Liver (tissue), 9 donors: ENCODE data around the gene PRKN. TPM values are rescaled to one million over a fixed set of nuclear protein-coding genes. Genes with fewer than 3 reads are reported as not detected.

Source experiments
- DNase-seq: peaks from one replicate; pipeline ENCODE4 v3.0.0-alpha.2; 2017; ENCODE audit warnings: low spot score
- H3K27ac ChIP-seq, 2 donors: one replicate each; pipeline ENCODE4 v1.7.0; 2013; ENCODE audit warnings: inconsistent platforms in 2 of 2, low read length in 2 of 2, control low read depth in 1 of 2, low read depth in 1 of 2, mild to moderate bottlenecking in 1 of 2
- H3K27me3 ChIP-seq, 4 donors: one replicate each; pipeline versions ENCODE4 v1.6.1 to v1.7.0; 2013; ENCODE audit warnings: low read length in 3 of 4, inconsistent platforms in 1 of 4, mild to moderate bottlenecking in 1 of 4, moderate library complexity in 1 of 4; ENCODE audit not compliant: control insufficient read depth in 4 of 4, insufficient read depth in 4 of 4
- H3K36me3 ChIP-seq, 4 donors: one replicate each; pipeline versions ENCODE4 v1.6.1 to v1.7.0; 2013; ENCODE audit warnings: low read length in 3 of 4, mild to moderate bottlenecking in 3 of 4, low read depth in 1 of 4, moderate library complexity in 1 of 4; ENCODE audit not compliant: control insufficient read depth in 4 of 4, insufficient read depth in 3 of 4
- H3K4me1 ChIP-seq, 4 donors: one replicate each; pipeline versions ENCODE4 v1.6.1 to v1.7.0; 2013; ENCODE audit warnings: low read length in 3 of 4, mild to moderate bottlenecking in 3 of 4, moderate library complexity in 1 of 4; ENCODE audit not compliant: control insufficient read depth in 4 of 4, insufficient read depth in 4 of 4
- H3K4me3 ChIP-seq, 3 donors: one replicate each; pipeline versions ENCODE4 v1.6.1 to v1.7.0; 2013; ENCODE audit warnings: low read length in 3 of 3, control low read depth in 1 of 3, low read depth in 1 of 3, mild to moderate bottlenecking in 1 of 3
- H3K9ac ChIP-seq, 2 donors: one replicate each; pipeline ENCODE4 v1.7.0; 2013; ENCODE audit warnings: low read length in 2 of 2, mild to moderate bottlenecking in 2 of 2, moderate library complexity in 2 of 2, control low read depth in 1 of 2, low read depth in 1 of 2
- H3K9me3 ChIP-seq, 4 donors: one replicate each; pipeline versions ENCODE4 v1.6.1 to v1.7.0; 2013; ENCODE audit warnings: low read length in 3 of 4; ENCODE audit not compliant: control insufficient read depth in 4 of 4
- EGR1 ChIP-seq, 2 donors: IDR thresholded peaks; 2 replicates each; pipeline ENCODE4 v1.6.1; 2016 to 2018; ENCODE audit warnings: antibody characterized with exemption in 2 of 2, low read depth in 2 of 2
- FOXA1 ChIP-seq: IDR thresholded peaks from 2 replicates; pipeline ENCODE4 v1.6.1; 2016; ENCODE audit warnings: antibody characterized with exemption
- FOXA2 ChIP-seq: IDR thresholded peaks from 2 replicates; pipeline ENCODE4 v1.6.1; 2016; ENCODE audit warnings: antibody characterized with exemption
- GABPA ChIP-seq, 2 donors: IDR thresholded peaks in 1 of 2; conservative IDR thresholded peaks in 1 of 2; 2 replicates each; pipeline ENCODE4 v1.6.1; 2016; ENCODE audit warnings: antibody characterized with exemption in 2 of 2, mild to moderate bottlenecking in 1 of 2, moderate library complexity in 1 of 2
- HNF4A ChIP-seq, 2 donors: conservative IDR thresholded peaks; 2 replicates each; pipeline ENCODE4 v1.6.1; 2016; ENCODE audit warnings: antibody characterized with exemption in 2 of 2, mild to moderate bottlenecking in 2 of 2
- HNF4G ChIP-seq: IDR thresholded peaks from 2 replicates; pipeline ENCODE4 v1.6.1; 2016; ENCODE audit warnings: antibody characterized with exemption
- JUND ChIP-seq, 2 donors: IDR thresholded peaks; 2 replicates each; pipeline ENCODE4 v1.6.1; 2016; ENCODE audit warnings: antibody characterized with exemption in 2 of 2
- MAX ChIP-seq: IDR thresholded peaks from 2 replicates; pipeline ENCODE4 v1.6.1; 2016; ENCODE audit warnings: antibody characterized with exemption
- REST ChIP-seq: IDR thresholded peaks from 2 replicates; pipeline ENCODE4 v1.6.1; 2016; ENCODE audit warnings: antibody characterized with exemption, mild to moderate bottlenecking
- RXRA ChIP-seq, 2 donors: IDR thresholded peaks; 2 replicates each; pipeline ENCODE4 v1.6.1; 2017 to 2018; ENCODE audit warnings: antibody characterized with exemption in 2 of 2, mild to moderate bottlenecking in 1 of 2
- SP1 ChIP-seq: IDR thresholded peaks from 2 replicates; pipeline ENCODE4 v1.6.1; 2018; ENCODE audit warnings: antibody characterized with exemption, mild to moderate bottlenecking
- YY1 ChIP-seq: IDR thresholded peaks from 2 replicates; pipeline ENCODE4 v1.6.1; 2016; ENCODE audit warnings: antibody characterized with exemption, mild to moderate bottlenecking
- ZBTB33 ChIP-seq: IDR thresholded peaks from 2 replicates; pipeline ENCODE4 v1.6.1; 2016; ENCODE audit warnings: antibody characterized with exemption
- WGBS: extraction: QIAGEN DNeasy Blood & Tissue Kit; methylation state at CpG from one replicate; pipeline ENCODE4 v1.1.7; 2013; 5-methylcytosine and 5-hydroxymethylcytosine counted together
- polyA plus RNA-seq, 2 donors: library from polyadenylated mRNA; stranded (reverse) in 1 of 2; unstranded in 1 of 2; fragments of 200-250 nt in 1 of 2; fragments of >200 nt in 1 of 2; fragmentation: Nextera tagmentation in 1 of 2; extraction: Ambion mirVana in 1 of 2; gene quantifications; one replicate each; pipeline versions ENCODE4 v1.2.1 to v1.2.3, GENCODE V29; 2013 to 2015
- total RNA-seq, 2 donors: library from RNA; depleted of rRNA; stranded (reverse); fragments of >200 nt; gene quantifications; one replicate each; pipeline ENCODE4 v1.2.3, GENCODE V29; 2014
- TF ChIP-seq, protein P1 (sequence below): IDR thresholded peaks from 2 replicates; pipeline ENCODE4 v1.6.1; 2016; ENCODE audit warnings: antibody characterized with exemption
- donor health status: healthy.
- donor health status: healthy.
- donor health status: healthy.
- donor health status: healthy.
- donor health status: healthy.

Gene PRKN
- total and polyA plus RNA-seq, 4 donors: 0.47 to 4.1 (median 3.2) TPM

DNA sequence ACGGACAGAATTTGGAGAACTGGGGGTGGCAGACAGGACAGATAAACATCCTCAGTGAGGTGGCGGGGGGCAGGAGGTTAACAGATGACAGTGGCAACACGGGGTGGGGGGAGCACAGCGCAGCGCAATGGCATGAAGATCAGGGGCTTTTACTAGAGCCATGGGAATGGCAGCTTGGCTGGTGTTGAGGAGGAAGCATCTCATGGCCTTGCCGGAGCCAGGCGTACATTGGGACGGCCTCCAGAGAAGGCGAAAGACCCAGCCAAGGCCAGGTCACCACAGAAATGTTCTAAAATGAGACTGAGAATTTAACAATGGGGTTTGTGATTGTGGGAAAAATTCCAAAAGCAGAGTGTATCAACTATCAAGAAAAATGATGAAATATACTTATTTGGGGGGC lies 173.0 kb downstream of the PRKN start (continued):
- TF ChIP-seq GABPA (IDR thresholded peaks at IDR 0.05 in 1 of 2, conservative IDR thresholded peaks at IDR 0.05 in 1 of 2) (no peak), MAX (no peak), FOXA1 (no peak), HNF4G (no peak), RXRA (IDR thresholded peaks at IDR 0.05) (no peak), SP1 (no peak), JUND (IDR thresholded peaks at IDR 0.05) (no peak)

- DNase-seq: no peak
- 89% methylated on average over 4 of the region's 4 CpGs for WGBS
- Histone ChIP-seq H3K27ac (no peak overlapping the region), H3K36me3 (no peaks in the 10 kb centered on the region), H3K9me3 (no peaks in the 10 kb centered on the region), H3K9ac (no peak overlapping the region), H3K27me3 (no peaks in the 10 kb centered on the region), H3K4me3 (no peak overlapping the region), H3K4me1 (no peaks in the 10 kb centered on the region)
- TF ChIP-seq ZBTB33: no peak
- TF ChIP-seq HNF4G: no peak
- no peak for TF ChIP-seq YY1
- TF ChIP-seq HNF4A (conservative IDR thresholded peaks at IDR 0.05): no peak
- TF ChIP-seq RXRA (IDR thresholded peaks at IDR 0.05): no peak
These were observed 180.7 kb downstream of the PRKN start for GRCh38 chr6:162546905-162547304.

- DNase-seq: no peak
- H3K4me1 ChIP-seq: no peaks in the 10 kb centered on the region
- no peaks in the 10 kb centered on the region for H3K9me3 ChIP-seq
- H3K36me3 ChIP-seq: no peaks in the 10 kb centered on the region
- WGBS: 95% methylated on average over 6 of the region's 6 CpGs
- H3K27me3 ChIP-seq: no peaks in the 10 kb centered on the region
- TF ChIP-seq, protein P1, sequence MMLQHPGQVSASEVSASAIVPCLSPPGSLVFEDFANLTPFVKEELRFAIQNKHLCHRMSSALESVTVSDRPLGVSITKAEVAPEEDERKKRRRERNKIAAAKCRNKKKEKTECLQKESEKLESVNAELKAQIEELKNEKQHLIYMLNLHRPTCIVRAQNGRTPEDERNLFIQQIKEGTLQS: no peak
- TF ChIP-seq EGR1 (IDR thresholded peaks at IDR 0.05; ENCODE audit: low read depth in 2 of 2): no peak
- TF ChIP-seq FOXA2: no peak
- no peak for TF ChIP-seq GABPA (IDR thresholded peaks at IDR 0.05 in 1 of 2, conservative IDR thresholded peaks at IDR 0.05 in 1 of 2)
- TF ChIP-seq JUND (IDR thresholded peaks at IDR 0.05): no peak
- TF ChIP-seq RXRA (IDR thresholded peaks at IDR 0.05): no peak
- no peak for TF ChIP-seq HNF4A (conservative IDR thresholded peaks at IDR 0.05)
- no peak for TF ChIP-seq SP1
- TF ChIP-seq FOXA1: no peak
- TF ChIP-seq REST: no peak
- H3K9ac ChIP-seq: no peak overlapping the region
- no peak overlapping the region for H3K4me3 ChIP-seq
- no peak overlapping the region for H3K27ac ChIP-seq
These were observed 184.3 kb downstream of the PRKN start for GRCh38 chr6:162543221-162543620.
